ENCODE data around the gene WDR18. TPM values are rescaled to one million over a fixed set of nuclear protein-coding genes. Genes with fewer than 3 reads are reported as not detected.

The WDR18 gene
- total RNA-seq, 1 donor from 2014 or later: 38.6 TPM

GRCh38 chr19:937259-937694, 46.9 kb upstream of the WDR18 start:
- Histone ChIP-seq H3K9me3 (ENCODE audit: low read depth) (no peaks in the 10 kb centered on the region), H3K36me3 (no peaks in the 10 kb centered on the region), H3K9ac (no peak overlapping the region), H3F3A (ENCODE audit: low read depth) (no peaks in the 10 kb centered on the region), H3K27ac (no peak overlapping the region), H3K79me2 (ENCODE audit: low read depth) (peaks cover 97% of the 10 kb centered on the region), H3K4me2 (no peak overlapping the region), H3K4me3 (no peak overlapping the region), H2AFZ (replicated peaks) (no peak overlapping the region), H3K27me3 (no peaks in the 10 kb centered on the region), H3K4me1 (peaks cover 10% of the 10 kb centered on the region), H4K20me1 (ENCODE audit: low read depth) (peaks cover 94% of the 10 kb centered on the region)
- TF ChIP-seq EZH2 (IDR thresholded peaks at IDR 0.05): no peak
- no peak for TF ChIP-seq EZH2phosphoT487 (IDR thresholded peaks at IDR 0.05)
- TF ChIP-seq CTCF (IDR thresholded peaks at IDR 0.05): no peak
- Mint-ChIP-seq H3K4me1 (peaks cover 20% of the 10 kb centered on the region), H3K27me3 (ENCODE audit: insufficient read depth, low read depth) (peaks cover 10% of the 10 kb centered on the region), H3K27ac (no peak overlapping the region), H3K4me3 (peak overlapping the region; percentile 14), H3K9me3 (no peaks in the 10 kb centered on the region), H3K36me3 (peaks cover 22% of the 10 kb centered on the region)
- no peak for DNase-seq (ENCODE audit: low spot score)

- Histone ChIP-seq H3K4me1 (peaks cover 1% of the 10 kb centered on the region), H3K9ac (no peak overlapping the region), H3K9me3 (ENCODE audit: low read depth) (no peaks in the 10 kb centered on the region), H3K27ac (no peak overlapping the region), H3K4me2 (no peak overlapping the region), H3K27me3 (no peaks in the 10 kb centered on the region), H3F3A (ENCODE audit: low read depth) (no peaks in the 10 kb centered on the region), H3K36me3 (no peaks in the 10 kb centered on the region), H2AFZ (replicated peaks) (no peak overlapping the region), H3K4me3 (no peak overlapping the region), H4K20me1 (ENCODE audit: low read depth) (peaks cover 94% of the 10 kb centered on the region), H3K79me2 (ENCODE audit: low read depth) (peaks cover 97% of the 10 kb centered on the region)
- Mint-ChIP-seq H3K27me3 (ENCODE audit: insufficient read depth, low read depth) (peaks cover 10% of the 10 kb centered on the region), H3K9me3 (no peaks in the 10 kb centered on the region), H3K36me3 (peaks cover 26% of the 10 kb centered on the region), H3K27ac (no peak overlapping the region), H3K4me1 (peaks cover 18% of the 10 kb centered on the region), H3K4me3 (peak overlapping the region; percentile 17)
- no peak for DNase-seq (ENCODE audit: low spot score)
- no peak for TF ChIP-seq EZH2 (IDR thresholded peaks at IDR 0.05)
- TF ChIP-seq CTCF (IDR thresholded peaks at IDR 0.05): no peak
- TF ChIP-seq EZH2phosphoT487 (IDR thresholded peaks at IDR 0.05): no peak
Measured at GRCh38 chr19:938233-938923, 45.8 kb upstream of the WDR18 start.

DNA sequence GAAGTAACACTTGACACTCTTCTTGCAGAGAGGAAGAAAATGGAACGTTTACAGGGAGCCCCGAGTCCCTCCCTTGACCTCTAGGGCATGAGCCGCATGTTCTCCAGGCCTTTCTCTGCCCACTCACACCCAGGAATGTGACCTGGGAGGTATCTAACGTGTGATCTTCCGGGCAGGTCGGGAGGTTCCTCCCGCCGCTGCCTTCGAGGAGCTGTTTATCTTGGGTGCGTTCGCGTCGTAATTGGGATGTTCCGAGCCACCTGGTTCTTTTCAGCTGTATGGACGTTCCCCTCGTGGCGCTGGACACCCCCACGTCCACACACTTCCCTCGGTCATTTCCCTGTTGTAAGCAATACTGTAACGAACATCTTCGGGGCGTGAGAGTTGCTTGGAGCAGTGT, 44.7 kb upstream of the WDR18 start:
- no peak for DNase-seq (ENCODE audit: low spot score)
- H3F3A ChIP-seq (ENCODE audit: low read depth): no peaks in the 10 kb centered on the region
- H4K20me1 ChIP-seq (ENCODE audit: low read depth): peaks cover 94% of the 10 kb centered on the region
- peaks cover 15% of the 10 kb centered on the region for H3K4me1 Mint-ChIP-seq
- no peak overlapping the region for H3K4me3 Mint-ChIP-seq
- no peaks in the 10 kb centered on the region for H3K36me3 ChIP-seq
- H2AFZ ChIP-seq (replicated peaks): no peak overlapping the region
- H3K4me1 ChIP-seq: no peaks in the 10 kb centered on the region
- no peak overlapping the region for H3K27ac Mint-ChIP-seq
- no peak overlapping the region for H3K4me3 ChIP-seq
- TF ChIP-seq CTCF (IDR thresholded peaks at IDR 0.05) (no peak), EZH2 (IDR thresholded peaks at IDR 0.05) (no peak), EZH2phosphoT487 (IDR thresholded peaks at IDR 0.05) (no peak)
- H3K9me3 ChIP-seq (ENCODE audit: low read depth): no peaks in the 10 kb centered on the region
- peaks cover 28% of the 10 kb centered on the region for H3K36me3 Mint-ChIP-seq
- peaks cover 97% of the 10 kb centered on the region for H3K79me2 ChIP-seq (ENCODE audit: low read depth)
- H3K9ac ChIP-seq: no peak overlapping the region
- H3K27me3 ChIP-seq: no peaks in the 10 kb centered on the region
- H3K9me3 Mint-ChIP-seq: no peaks in the 10 kb centered on the region
- no peak overlapping the region for H3K4me2 ChIP-seq
- H3K27me3 Mint-ChIP-seq (ENCODE audit: insufficient read depth, low read depth): peaks cover 10% of the 10 kb centered on the region
- no peak overlapping the region for H3K27ac ChIP-seq

All from neural progenitor cell (in vitro differentiated cells).